HCT116 (cell line): ENCODE measurements around the gene APOA5. TPM values are rescaled to one million over a fixed set of nuclear protein-coding genes. Genes with fewer than 3 reads are reported as not detected.

Experiments
- ATAC-seq: fragments of 200-7000 bp; cut with Tn5 transposase; 2 replicates; pipeline ENCODE4 v1.9.1; 2020; ENCODE audit warnings: mild to moderate bottlenecking, moderate library complexity
- Bru-seq: library from RNA; stranded (reverse); fragments of 400-500 nt; gene quantifications from one replicate; lab custom pipeline; 2021; lab: Mats Ljungman, UMichigan
- BruChase-seq, 2 experiments: library from RNA; stranded (reverse); fragments of 400-500 nt; gene quantifications; one replicate each; lab custom pipeline; 2021; lab: Mats Ljungman, UMichigan
- BruUV-seq: library from RNA; stranded (reverse); fragments of 400-500 nt; replicated peaks from 2 replicates; lab custom pipeline; 2021; lab: Mats Ljungman, UMichigan
- CTCF ChIA-PET: fragments of 300-600 bp; sonication (Branson Sonifier 250); formaldehyde crosslinking; loops from one replicate; lab custom pipeline; 2021; ENCODE audit warnings: antibody characterized with exemption; lab: Charles Lee
- POLR2A ChIA-PET: fragments of 300-600, 350-600 bp; sonication (Branson Sonifier 250); formaldehyde crosslinking; loops from one replicate; lab custom pipeline; 2021; ENCODE audit warnings: antibody characterized with exemption; lab: Charles Lee
- RAD21 ChIA-PET, 2 experiments: fragments of 300-600 bp; sonication (Branson Sonifier 250); formaldehyde crosslinking; loops; one replicate each; lab custom pipeline; 2023; ENCODE audit warnings: low total read pairs in 2 of 2; ENCODE audit not compliant: uncharacterized antibody in 2 of 2, unreplicated experiment in 2 of 2, low non-redundant PET in 1 of 2; lab: Charles Lee
- DNase-seq: peaks from one replicate; pipeline ENCODE4 v3.0.0-alpha.2; 2010; ENCODE audit warnings: low read depth, low spot score
- H2AFZ ChIP-seq: fragments of 200-600 bp; shearing (Covaris generic), sonication (generic); 2 replicates; pipeline ENCODE4 v1.6.1; 2017; ENCODE audit warnings: low read depth, mixed run types, mixed read lengths, antibody characterized with exemption, low read length; ENCODE audit not compliant: poor library complexity, severe bottlenecking
- H3K27ac ChIP-seq: 2 replicates; pipeline ENCODE4 v1.5.1; 2012; ENCODE audit warnings: low read depth, low read length
- H3K27me3 ChIP-seq: fragments of 200-600 bp; sonication (generic); 2 replicates; pipeline ENCODE4 v1.6.1; 2016; ENCODE audit warnings: mixed run types, low read length, mixed read lengths; ENCODE audit not compliant: insufficient read depth
- H3K36me3 ChIP-seq, 2 experiments: fragments of 200-500 bp in 1 of 2; fragments of 200-600 bp in 1 of 2; sonication (Bioruptor generic) in 1 of 2; sonication (generic) in 1 of 2; 2 replicates each; pipeline versions ENCODE4 v1.5.1 to v1.6.1; 2014 to 2016; ENCODE audit warnings: low read length in 2 of 2, inconsistent platforms in 1 of 2, mixed read lengths in 1 of 2, mixed run types in 1 of 2; ENCODE audit not compliant: insufficient read depth in 2 of 2, control insufficient read depth in 1 of 2
- H3K4me1 ChIP-seq, 2 experiments: fragments of 200-600 bp in 1 of 2; sonication (generic) in 1 of 2; 2 replicates each; pipeline versions ENCODE4 v1.5.1 to v1.6.1; 2012 to 2017; ENCODE audit warnings: low read length in 2 of 2, inconsistent platforms in 1 of 2, mild to moderate bottlenecking in 1 of 2, mixed read lengths in 1 of 2, mixed run types in 1 of 2, moderate library complexity in 1 of 2; ENCODE audit not compliant: insufficient read depth in 2 of 2, control insufficient read depth in 1 of 2
- H3K4me2 ChIP-seq: fragments of 200-600 bp; sonication (generic); 2 replicates; pipeline ENCODE4 v1.6.1; 2017; ENCODE audit warnings: mixed run types, low read length, mixed read lengths
- H3K4me3 ChIP-seq, 2 experiments: fragments of 200-600 bp in 1 of 2; sonication (generic) in 1 of 2; replicated peaks in 1 of 2; 2 replicates each; pipeline ENCODE4 v1.5.1; 2011 to 2016; ENCODE audit warnings: low read length in 2 of 2, control low read depth in 1 of 2, low read depth in 1 of 2, mild to moderate bottlenecking in 1 of 2, mixed read lengths in 1 of 2, mixed run types in 1 of 2
- H3K79me2 ChIP-seq: fragments of 200-600 bp; sonication (generic); 2 replicates; pipeline ENCODE4 v1.6.1; 2017; ENCODE audit warnings: mild to moderate bottlenecking, mixed run types, low read length, moderate library complexity, mixed read lengths; ENCODE audit not compliant: insufficient read depth
- H3K9ac ChIP-seq: fragments of 200-600 bp; sonication (generic); 2 replicates; pipeline ENCODE4 v1.6.1; 2016; ENCODE audit warnings: low read length, mixed read lengths
- H3K9me2 ChIP-seq: fragments of 200-600 bp; sonication (generic), shearing (Covaris generic); 2 replicates; pipeline ENCODE4 v1.6.1; 2017; ENCODE audit warnings: mixed run types, mild to moderate bottlenecking, moderate library complexity; ENCODE audit not compliant: insufficient read depth
- H3K9me3 ChIP-seq, 2 experiments: fragments of 200-500 bp in 1 of 2; fragments of 200-600 bp in 1 of 2; sonication (Bioruptor generic) in 1 of 2; sonication (generic) in 1 of 2; 2 replicates each; pipeline ENCODE4 v1.6.1; 2014 to 2017; ENCODE audit warnings: low read length in 2 of 2, mixed read lengths in 2 of 2, inconsistent platforms in 1 of 2, low read depth in 1 of 2, mild to moderate bottlenecking in 1 of 2, mixed run types in 1 of 2, moderate library complexity in 1 of 2; ENCODE audit not compliant: control insufficient read depth in 1 of 2, insufficient read depth in 1 of 2
- H4K20me1 ChIP-seq: fragments of 200-600 bp; sonication (generic), shearing (Covaris generic); 2 replicates; pipeline ENCODE4 v1.6.1; 2017; ENCODE audit warnings: mixed run types, mild to moderate bottlenecking, moderate library complexity; ENCODE audit not compliant: insufficient read depth
- ATF3 ChIP-seq: IDR thresholded peaks from 2 replicates; pipeline ENCODE4 v1.6.1; 2012
- CEBPB ChIP-seq: IDR thresholded peaks from 2 replicates; pipeline ENCODE4 v1.6.1; 2012; ENCODE audit warnings: low read depth
- EGR1 ChIP-seq: IDR thresholded peaks from 2 replicates; pipeline ENCODE4 v1.6.1; 2012; ENCODE audit warnings: low read depth
- EZH2phosphoT487 ChIP-seq: fragments of 200-600 bp; IDR thresholded peaks from 2 replicates; pipeline ENCODE4 v1.6.1; 2018; ENCODE audit warnings: antibody characterized with exemption, borderline replicate concordance
- FOSL1 ChIP-seq: IDR thresholded peaks from 2 replicates; pipeline ENCODE4 v1.6.1; 2012; ENCODE audit warnings: low read depth
- JUND ChIP-seq: IDR thresholded peaks from 2 replicates; pipeline ENCODE4 v1.6.1; 2012
- MAX ChIP-seq: IDR thresholded peaks from 2 replicates; pipeline ENCODE4 v1.6.1; 2012
- POLR2A ChIP-seq: IDR thresholded peaks from 2 replicates; pipeline ENCODE4 v1.7.0; 2011; ENCODE audit warnings: borderline replicate concordance; ENCODE audit not compliant: insufficient read depth, insufficient read length; ENCODE audit errors: extremely low read depth
- RAD21 ChIP-seq: IDR thresholded peaks from 2 replicates; pipeline ENCODE4 v1.6.1; 2012; ENCODE audit warnings: low read depth, mild to moderate bottlenecking
- SP1 ChIP-seq: IDR thresholded peaks from 2 replicates; pipeline ENCODE4 v1.6.1; 2012; ENCODE audit warnings: low read depth
- TCF7L2 ChIP-seq: IDR thresholded peaks from 2 replicates; pipeline ENCODE4 v1.7.0; 2011; ENCODE audit warnings: borderline replicate concordance, inconsistent platforms; ENCODE audit not compliant: insufficient read depth, insufficient read length; ENCODE audit errors: extremely low read depth
- ZBTB33 ChIP-seq: IDR thresholded peaks from 2 replicates; pipeline ENCODE4 v1.6.1; 2011; ENCODE audit warnings: mild to moderate bottlenecking, low read length, moderate library complexity; ENCODE audit not compliant: insufficient replicate concordance; ENCODE audit errors: extremely low read depth
- ZNF274 ChIP-seq: fragments of 200-500 bp; sonication (Bioruptor generic); IDR thresholded peaks from 2 replicates; pipeline ENCODE4 v1.6.1; 2014; ENCODE audit warnings: mild to moderate bottlenecking, low read depth, low read length, inconsistent platforms
- intact Hi-C: fragments of 100-400 bp; cut with micrococcal nuclease; formaldehyde crosslinking; loops from 2 replicates; pipeline ENCODE4 v1.10.0; 2022
- long read RNA-seq: library from polyadenylated mRNA; unstranded; transcript quantifications from one replicate; pipeline ENCODE4 v2.0.0, GENCODE V29; 2021; ENCODE audit not compliant: unreplicated experiment
- polyA plus RNA-seq: library from polyadenylated mRNA; unstranded; fragments of >200 nt; gene quantifications from 2 replicates; pipeline ENCODE4 v1.2.1, GENCODE V29; 2012; ENCODE audit warnings: missing spikeins
- total RNA-seq: library from RNA; stranded (reverse); gene quantifications from one replicate; pipeline ENCODE4 v1.2.1, GENCODE V29; 2021; ENCODE audit not compliant: unreplicated experiment
- TF ChIP-seq, protein P1 (sequence below): IDR thresholded peaks from 2 replicates; pipeline ENCODE4 v1.6.1; 2012; ENCODE audit warnings: low read depth
- TF ChIP-seq, protein P2 (sequence below), 3 experiments: fragments of 200-600 bp in 1 of 3; sonication (generic) in 1 of 3; IDR thresholded peaks in 2 of 3; conservative IDR thresholded peaks in 1 of 3; 2 replicates each; pipeline ENCODE4 v1.5.1; 2012 to 2017; ENCODE audit warnings: low read depth in 2 of 3, low read length in 2 of 3, antibody characterized with exemption in 1 of 3, borderline replicate concordance in 1 of 3, control low read depth in 1 of 3, mild to moderate bottlenecking in 1 of 3, mixed read lengths in 1 of 3, mixed run types in 1 of 3, moderate library complexity in 1 of 3; ENCODE audit not compliant: insufficient read depth in 1 of 3

The APOA5 gene
- total RNA-seq (0.12 TPM), Bru-seq, nascent RNA (not detected), BruChase-seq, experiment 1, labeled RNA remaining after a 6-hour chase (not detected), BruChase-seq, experiment 2, labeled RNA remaining after a 2-hour chase (percentile 10 among the genes with signal in this experiment)
- not detected in 2 replicates for polyA plus RNA-seq
- long read RNA-seq, result 0 reads

GRCh38 chr11:116791813-116792143 is at the start of gene APOA5:
APOA5 (minus strand) TSS chr11:116791879; CDS start chr11:116791860, 19 bp downstream.
- Histone ChIP-seq H3K4me1 (peaks cover 10 to 35% of the 10 kb centered on the region in 2 experiments), H3K9ac (no peak within 1 kb of the TSS), H4K20me1 (no peaks in the 10 kb centered on the region), H3K36me3 (no peaks in the 10 kb centered on the region), H3K9me3 (no peaks in the 10 kb centered on the region), H3K4me3 (no peak within 1 kb of the TSS), H3K27me3 (no peaks in the 10 kb centered on the region), H3K4me2 (peak within 1 kb of the TSS; percentile 31; the same call in 1 of the 2 replicates), H3K27ac (no peak within 1 kb of the TSS), H3K79me2 (peaks cover 11% of the 10 kb centered on the region), H2AFZ (peak within 1 kb of the TSS; percentile 57), H3K9me2 (no peaks in the 10 kb centered on the region)
- TF ChIP-seq MAX (no peak), ATF3 (no peak), SP1 (no peak), RAD21 (no peak), JUND (no peak), FOSL1 (no peak), EGR1 (no peak), TCF7L2 (no peak), ZBTB33 (no peak), POLR2A (no peak), EZH2phosphoT487 (no peak), ZNF274 (no peak), CEBPB (no peak)
- TF ChIP-seq, protein P1, sequence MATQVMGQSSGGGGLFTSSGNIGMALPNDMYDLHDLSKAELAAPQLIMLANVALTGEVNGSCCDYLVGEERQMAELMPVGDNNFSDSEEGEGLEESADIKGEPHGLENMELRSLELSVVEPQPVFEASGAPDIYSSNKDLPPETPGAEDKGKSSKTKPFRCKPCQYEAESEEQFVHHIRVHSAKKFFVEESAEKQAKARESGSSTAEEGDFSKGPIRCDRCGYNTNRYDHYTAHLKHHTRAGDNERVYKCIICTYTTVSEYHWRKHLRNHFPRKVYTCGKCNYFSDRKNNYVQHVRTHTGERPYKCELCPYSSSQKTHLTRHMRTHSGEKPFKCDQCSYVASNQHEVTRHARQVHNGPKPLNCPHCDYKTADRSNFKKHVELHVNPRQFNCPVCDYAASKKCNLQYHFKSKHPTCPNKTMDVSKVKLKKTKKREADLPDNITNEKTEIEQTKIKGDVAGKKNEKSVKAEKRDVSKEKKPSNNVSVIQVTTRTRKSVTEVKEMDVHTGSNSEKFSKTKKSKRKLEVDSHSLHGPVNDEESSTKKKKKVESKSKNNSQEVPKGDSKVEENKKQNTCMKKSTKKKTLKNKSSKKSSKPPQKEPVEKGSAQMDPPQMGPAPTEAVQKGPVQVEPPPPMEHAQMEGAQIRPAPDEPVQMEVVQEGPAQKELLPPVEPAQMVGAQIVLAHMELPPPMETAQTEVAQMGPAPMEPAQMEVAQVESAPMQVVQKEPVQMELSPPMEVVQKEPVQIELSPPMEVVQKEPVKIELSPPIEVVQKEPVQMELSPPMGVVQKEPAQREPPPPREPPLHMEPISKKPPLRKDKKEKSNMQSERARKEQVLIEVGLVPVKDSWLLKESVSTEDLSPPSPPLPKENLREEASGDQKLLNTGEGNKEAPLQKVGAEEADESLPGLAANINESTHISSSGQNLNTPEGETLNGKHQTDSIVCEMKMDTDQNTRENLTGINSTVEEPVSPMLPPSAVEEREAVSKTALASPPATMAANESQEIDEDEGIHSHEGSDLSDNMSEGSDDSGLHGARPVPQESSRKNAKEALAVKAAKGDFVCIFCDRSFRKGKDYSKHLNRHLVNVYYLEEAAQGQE, result no peak
- TF ChIP-seq, protein P2, sequence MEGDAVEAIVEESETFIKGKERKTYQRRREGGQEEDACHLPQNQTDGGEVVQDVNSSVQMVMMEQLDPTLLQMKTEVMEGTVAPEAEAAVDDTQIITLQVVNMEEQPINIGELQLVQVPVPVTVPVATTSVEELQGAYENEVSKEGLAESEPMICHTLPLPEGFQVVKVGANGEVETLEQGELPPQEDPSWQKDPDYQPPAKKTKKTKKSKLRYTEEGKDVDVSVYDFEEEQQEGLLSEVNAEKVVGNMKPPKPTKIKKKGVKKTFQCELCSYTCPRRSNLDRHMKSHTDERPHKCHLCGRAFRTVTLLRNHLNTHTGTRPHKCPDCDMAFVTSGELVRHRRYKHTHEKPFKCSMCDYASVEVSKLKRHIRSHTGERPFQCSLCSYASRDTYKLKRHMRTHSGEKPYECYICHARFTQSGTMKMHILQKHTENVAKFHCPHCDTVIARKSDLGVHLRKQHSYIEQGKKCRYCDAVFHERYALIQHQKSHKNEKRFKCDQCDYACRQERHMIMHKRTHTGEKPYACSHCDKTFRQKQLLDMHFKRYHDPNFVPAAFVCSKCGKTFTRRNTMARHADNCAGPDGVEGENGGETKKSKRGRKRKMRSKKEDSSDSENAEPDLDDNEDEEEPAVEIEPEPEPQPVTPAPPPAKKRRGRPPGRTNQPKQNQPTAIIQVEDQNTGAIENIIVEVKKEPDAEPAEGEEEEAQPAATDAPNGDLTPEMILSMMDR (IDR thresholded peaks at IDR 0.05 in 2 of 3, conservative IDR thresholded peaks at IDR 0.05 in 1 of 3; ENCODE audit: borderline replicate concordance in 1 of 3, insufficient read depth in 1 of 3, low read depth in 2 of 3, low read length in 2 of 3), result no peak
- no peak for DNase-seq
- BruUV-seq, result no TSS peak
- ChIA-PET POLR2A (interaction anchor here (0.6 to 1.4 kb wide), 2 partner anchors 44 to 307 kb away, joined by 5 to 9 read pairs; partner anchors contain the start of gene SIK3), RAD21 (interaction anchor here (0.9 to 1.1 kb wide), 4 partner anchors 44 to 435 kb away, joined by 3 to 14 read pairs (median 6); no protein-coding TSS in a partner anchor), CTCF (interaction anchor here (0.6 to 2.9 kb wide), 23 partner anchors 8 to 435 kb away, joined by 3 to 58 read pairs (median 4); partner anchors contain the start of genes APOA1, PAFAH1B2 and SIK3)
- ATAC-seq, result no peak
- intact Hi-C loops, result loop anchor here (1.0 to 5.0 kb wide), 3 partner anchors 45 to 436 kb away; no protein-coding TSS in a partner anchor
